ENCODE data around the gene RAD51C. TPM values are rescaled to one million over a fixed set of nuclear protein-coding genes. Genes with fewer than 3 reads are reported as not detected.
"Not testable (repeated sequence)": the region's sequence is repeated elsewhere in the genome, so short reads cannot be mapped to it uniquely, and the experiment has no call there.

The RAD51C gene
- polyA plus RNA-seq (ENCODE audit: insufficient read length in 10 of 10): 10 to 100 TPM; 24.8 to 38.0 (median 28.7) TPM
- long read RNA-seq, donor 1, partial matches to known transcripts: 0 of 5 reads
- long read RNA-seq, donor 1, other reads (novel, unspliced or antisense): 0 of 5 reads
- long read RNA-seq, donor 2, partial matches to known transcripts: 0 of 6 reads
- long read RNA-seq, donor 2, other reads (novel, unspliced or antisense): 0 of 6 reads
- long read RNA-seq, donor 3: 0 reads
- long read RNA-seq, donor 4, partial matches to known transcripts: 0 of 4 reads
- long read RNA-seq, donor 4, other reads (novel, unspliced or antisense): 0 of 4 reads
- long read RNA-seq, donor 5, partial matches to known transcripts: 0 of 8 reads
- long read RNA-seq, donor 5, other reads (novel, unspliced or antisense): 0 of 8 reads
- long read RNA-seq, donor 6, partial matches to known transcripts: 5 of 11 reads
- long read RNA-seq, donor 6, other reads (novel, unspliced or antisense): 0 of 11 reads
- long read RNA-seq, donor 7, partial matches to known transcripts: 0 of 3 reads
- long read RNA-seq, donor 7, other reads (novel, unspliced or antisense): 0 of 3 reads
- long read RNA-seq, donor 8, partial matches to known transcripts: 0 of 9 reads
- long read RNA-seq, donor 8, other reads (novel, unspliced or antisense): 0 of 9 reads
- long read RNA-seq, donor 9, partial matches to known transcripts: 0 of 1 reads
- long read RNA-seq, donor 9, other reads (novel, unspliced or antisense): 0 of 1 reads

DNA sequence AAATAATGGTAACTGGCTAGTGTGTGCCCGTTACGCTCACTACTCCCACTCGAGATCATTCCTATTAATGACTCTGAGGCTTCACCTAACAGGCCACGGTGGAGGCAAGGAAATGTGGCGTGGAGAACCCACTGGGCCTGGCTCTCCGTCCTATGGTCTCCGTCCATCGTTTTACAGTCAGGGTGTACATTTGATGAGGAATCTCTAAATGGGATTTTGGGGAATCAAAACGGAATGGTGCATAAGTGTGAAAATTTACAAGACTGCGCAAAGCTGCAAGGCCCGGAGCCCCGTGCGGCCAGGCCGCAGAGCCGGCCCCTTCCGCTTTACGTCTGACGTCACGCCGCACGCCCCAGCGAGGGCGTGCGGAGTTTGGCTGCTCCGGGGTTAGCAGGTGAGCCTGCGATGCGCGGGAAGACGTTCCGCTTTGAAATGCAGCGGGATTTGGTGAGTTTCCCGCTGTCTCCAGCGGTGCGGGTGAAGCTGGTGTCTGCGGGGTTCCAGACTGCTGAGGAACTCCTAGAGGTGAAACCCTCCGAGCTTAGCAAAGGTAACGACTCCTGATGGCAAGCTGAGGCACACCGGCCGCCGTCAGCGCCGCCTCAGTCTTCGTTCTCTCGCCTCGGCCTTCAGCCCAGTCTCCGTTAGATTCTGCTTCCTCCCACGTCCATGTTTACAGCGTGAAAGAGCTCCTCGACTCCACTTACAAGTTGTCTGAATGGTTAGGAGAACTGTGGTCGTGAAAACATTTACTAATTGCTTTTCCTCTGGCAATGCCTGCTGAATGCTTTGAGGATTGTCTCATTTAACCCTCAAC, at the start of gene RAD51C:
Gene RAD51C, plus strand, starts transcription at position 364 of the 817 bp plus-strand sequence. Its CDS starts 42 bp downstream, at position 406.
- DNase-seq: peak; percentile 84 to 95 (median 94)

DNA sequence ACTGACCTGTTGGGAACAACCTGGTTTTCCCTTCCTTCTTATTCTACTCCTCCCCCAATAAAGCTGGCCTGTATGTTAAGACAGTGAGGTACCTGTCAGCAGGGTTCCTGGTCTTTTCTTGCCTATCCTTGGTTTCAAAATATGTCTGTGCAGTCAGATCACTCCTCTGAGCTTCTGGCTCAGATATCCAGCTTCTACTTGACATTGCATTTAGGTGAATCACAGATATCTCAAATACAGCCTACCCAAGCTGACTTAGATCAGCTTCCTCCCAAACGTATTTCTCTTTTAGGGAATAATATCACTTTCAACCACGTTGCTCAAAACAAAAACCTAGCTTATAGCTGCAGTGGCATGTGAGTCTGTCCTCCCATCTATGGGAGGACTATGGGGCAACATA, 49.3 kb upstream of the RAD51C start:
- DNase-seq: peak in 1 of 3 donors; percentile 41

DNA sequence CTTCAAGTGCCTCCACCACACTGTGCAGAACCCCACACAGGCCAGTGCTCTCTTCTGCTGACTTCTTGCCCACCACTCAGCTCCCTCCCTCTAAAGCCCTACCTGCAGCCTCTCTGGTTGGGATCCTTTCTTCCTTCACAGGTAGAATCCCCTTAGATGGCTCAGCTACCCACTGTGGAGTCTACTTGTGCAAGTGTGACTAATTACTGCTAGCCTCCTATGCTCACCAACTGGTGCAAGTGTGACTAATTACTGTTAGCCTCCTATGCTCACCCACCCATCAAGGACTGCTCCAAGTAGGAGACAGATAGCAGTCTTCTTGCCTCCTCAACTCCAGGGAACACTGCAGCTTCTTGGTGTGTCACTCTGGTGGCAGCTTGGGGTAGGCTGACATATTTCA, 44.2 kb upstream of the RAD51C start:
- no peak for DNase-seq

DNA sequence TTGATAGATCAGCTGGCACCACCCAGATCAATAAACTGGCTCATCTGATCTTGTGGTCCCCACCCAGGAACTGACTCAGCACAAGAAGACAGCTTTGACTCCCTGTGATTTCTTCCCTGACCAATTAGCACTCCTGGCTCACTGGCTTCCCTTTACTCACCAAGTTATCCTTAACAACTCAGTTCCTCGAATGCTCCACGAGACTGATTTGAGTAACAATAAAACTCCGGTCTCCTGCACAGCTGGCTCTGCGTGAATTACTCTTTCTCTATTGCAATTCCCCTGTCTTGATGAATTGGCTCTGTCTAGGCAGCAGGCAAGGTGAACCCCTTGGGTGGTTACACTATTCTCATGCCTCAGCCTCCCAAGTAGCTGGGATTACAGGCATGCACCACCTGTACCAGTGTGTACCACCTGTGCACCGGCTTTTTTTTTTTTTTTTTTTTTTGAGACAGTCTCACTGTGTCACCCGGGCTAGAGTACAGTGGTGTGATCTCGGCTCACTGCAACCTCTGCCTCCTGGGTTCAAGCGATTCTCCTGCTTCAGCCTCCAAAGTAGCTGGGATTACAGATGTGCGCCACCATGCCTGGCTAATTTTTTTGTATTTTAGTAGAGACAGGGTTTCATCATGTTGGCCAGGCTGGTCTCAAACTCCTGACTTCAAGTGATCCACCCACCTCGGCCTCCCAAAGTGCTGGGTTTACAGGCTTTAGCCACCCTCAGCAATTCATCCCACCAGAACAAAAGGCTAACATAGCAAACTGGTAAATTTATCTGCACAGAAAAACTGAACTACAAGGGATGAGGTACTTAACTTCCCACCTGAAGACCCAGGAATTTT, 34.2 kb upstream of the RAD51C start:
- DNase-seq: peak in 1 of 3 donors; percentile 15

DNA sequence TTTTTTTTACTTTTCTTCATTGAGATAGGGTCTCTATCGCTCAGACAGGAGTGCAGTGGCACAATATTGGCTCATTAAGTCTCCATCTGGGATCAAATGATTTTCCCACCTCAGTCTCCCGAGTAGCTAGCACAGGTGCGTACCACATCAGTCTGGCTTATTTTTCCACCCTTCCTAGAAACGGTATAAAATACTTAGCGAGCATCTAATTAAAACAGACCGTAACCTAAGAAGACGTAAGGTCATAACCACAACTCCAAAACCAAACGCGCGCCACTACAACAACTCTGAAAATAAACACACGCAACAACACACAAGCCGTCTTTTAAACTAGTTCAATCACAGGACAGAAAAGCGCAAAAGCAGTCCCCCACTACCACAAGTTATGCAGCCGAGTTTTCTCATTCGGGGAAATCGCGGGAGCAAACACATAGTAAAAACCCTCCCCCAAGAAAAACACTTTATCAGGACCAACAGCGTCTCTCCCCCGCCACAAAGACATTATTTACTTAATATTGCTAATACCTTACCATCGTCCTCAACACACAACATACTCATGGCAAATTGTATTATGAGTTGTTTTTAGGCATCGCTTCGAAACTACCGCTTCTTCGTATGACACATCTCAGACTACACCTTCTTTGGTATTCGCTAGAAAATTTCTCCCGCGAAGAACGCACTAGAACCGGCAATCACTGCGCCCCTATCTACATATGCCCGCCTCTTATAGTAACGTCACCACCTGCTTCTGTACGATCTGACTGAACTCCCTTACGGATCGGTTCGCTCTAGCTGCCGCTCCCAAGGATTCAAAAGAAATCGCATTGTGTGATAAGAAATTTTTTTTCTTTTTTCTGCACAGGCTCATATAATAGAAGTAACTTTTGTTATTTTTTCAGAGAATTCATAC, 33.3 kb upstream of the RAD51C start:
- DNase-seq: peak; percentile 93 to 95 (median 95)

DNA sequence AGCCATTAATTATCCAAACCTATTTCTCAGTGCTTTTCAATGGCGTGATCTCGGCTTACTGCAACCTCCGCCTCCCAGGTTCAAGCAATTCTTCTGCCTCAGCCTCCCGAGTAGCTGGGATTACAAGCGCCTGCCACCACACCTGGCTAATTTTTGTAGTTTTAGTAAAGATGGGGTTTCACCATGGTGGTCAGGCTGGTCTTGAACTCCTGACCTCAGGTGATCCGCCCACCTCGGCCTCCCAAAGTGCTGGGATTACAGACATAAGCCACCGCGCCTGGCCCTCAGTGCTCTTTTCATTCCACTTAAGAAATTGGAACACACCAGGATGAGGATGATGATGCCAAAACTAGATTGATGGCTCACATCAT, 32.7 kb upstream of the RAD51C start:
- DNase-seq: not testable (repeated sequence)

DNA sequence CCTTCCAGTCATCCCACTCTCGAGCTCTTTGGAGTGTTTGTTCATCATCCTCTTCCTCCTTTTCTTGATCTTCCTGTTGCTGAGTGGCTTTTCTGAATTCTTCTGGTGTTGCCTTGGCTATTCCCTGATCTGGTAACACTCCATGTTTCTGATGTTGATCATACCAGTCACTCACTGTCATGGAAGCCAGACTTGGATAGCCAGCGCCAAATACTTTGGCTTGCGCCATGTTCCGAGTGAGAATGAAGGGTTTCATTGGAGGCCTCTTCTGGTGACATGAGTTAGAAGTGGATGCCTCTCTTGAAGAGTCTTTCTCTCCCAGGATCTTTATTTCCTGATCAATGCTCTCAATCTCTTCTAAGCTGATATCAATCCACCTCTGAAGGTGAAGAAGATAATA, 31.8 kb upstream of the RAD51C start:
- DNase-seq: no peak

GRCh38 chr17:58661499-58661898, 30.9 kb upstream of the RAD51C start:
- no peak for DNase-seq

DNA sequence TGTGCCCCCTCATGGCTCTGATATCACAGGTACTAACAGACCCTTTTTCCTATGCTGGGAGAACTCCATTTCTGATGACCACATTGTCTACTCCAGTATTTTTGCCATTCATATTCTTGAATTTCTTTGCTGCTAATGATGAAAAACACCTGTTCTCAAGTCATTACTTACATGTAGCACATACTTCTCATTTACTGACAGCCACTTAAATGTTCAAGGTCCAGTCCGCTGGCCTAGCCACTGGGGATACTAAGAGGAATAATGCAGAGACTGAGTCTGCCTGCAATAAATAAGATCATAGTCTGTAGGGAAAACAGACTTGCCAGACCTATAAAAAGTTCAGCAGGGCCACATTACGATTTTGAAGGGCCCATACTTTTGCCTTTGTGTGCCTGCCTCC, 28.1 kb upstream of the RAD51C start:
- DNase-seq: no peak

- DNase-seq: no peak
Observed at GRCh38 chr17:58665946-58666857, 26.2 kb upstream of the RAD51C start.

- DNase-seq: peak; percentile 37 to 58 (median 45)
Observed at GRCh38 chr17:58666858-58667267, 25.5 kb upstream of the RAD51C start.

GRCh38 chr17:58667934-58668597, 24.3 kb upstream of the RAD51C start:
- no peak for DNase-seq

DNA sequence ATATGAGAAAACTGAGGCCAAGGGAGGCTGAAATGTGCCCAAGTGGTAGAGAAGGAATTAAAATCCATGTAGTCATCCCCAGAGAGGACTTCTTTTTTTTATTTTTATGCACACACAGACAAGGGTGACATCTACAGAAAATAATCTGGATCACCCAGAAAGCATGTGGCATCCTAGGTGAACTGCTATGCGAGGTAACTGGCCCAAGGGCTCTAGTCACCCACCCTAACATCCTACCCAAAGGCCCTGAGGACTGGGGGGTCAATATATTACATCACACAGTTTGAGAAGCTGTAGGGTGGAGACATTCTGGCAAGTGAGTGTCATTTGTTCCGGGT, 23.8 kb upstream of the RAD51C start:
- no peak for DNase-seq

DNA sequence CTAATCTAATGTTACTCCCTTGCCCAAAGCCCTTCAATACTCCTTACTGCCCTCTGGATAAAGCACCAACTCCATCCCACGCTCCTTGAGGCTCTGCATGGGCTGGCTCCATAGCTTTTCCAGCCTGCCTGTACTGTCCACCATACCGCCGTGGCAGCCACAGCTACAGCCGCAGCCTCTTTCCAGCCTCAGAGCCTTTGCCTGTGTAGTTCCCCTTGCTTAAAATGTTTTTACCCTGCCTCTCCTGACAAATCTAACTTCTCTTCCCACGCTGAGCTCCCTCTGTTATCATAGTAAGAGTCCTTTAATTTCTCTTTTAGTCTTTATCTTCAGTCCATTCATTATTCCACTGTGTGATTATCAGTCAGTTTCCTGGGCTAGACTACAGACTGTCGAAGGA, 22.5 kb upstream of the RAD51C start:
- no peak for DNase-seq

DNA sequence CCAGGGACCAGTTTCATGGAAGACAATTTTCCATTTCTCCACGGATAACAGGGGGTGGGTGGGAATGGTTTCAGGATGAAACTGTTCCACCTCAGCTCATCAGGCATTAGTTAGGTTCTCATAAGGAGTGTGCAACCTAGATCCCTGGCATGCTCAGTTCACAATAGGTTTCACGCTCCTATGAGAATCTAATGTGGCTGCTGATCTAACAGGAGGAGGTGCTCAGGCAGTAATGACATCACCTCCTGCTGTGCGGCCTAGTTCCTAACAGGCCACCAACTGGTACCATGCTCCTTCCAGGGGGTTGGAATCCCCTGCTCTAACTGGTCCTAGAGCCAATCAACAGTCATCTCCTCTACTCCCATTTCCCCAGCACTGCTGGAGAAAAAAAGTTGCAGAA, 20.4 kb upstream of the RAD51C start:
- DNase-seq: no peak

GRCh38 chr17:58677194-58677880, 15.1 kb upstream of the RAD51C start:
- DNase-seq: no peak

- DNase-seq: not testable (repeated sequence)
Observed at GRCh38 chr17:58678287-58678686, 14.1 kb upstream of the RAD51C start.
